ENCODE measurements around the gene S1PR5.

Gene S1PR5

DNA sequence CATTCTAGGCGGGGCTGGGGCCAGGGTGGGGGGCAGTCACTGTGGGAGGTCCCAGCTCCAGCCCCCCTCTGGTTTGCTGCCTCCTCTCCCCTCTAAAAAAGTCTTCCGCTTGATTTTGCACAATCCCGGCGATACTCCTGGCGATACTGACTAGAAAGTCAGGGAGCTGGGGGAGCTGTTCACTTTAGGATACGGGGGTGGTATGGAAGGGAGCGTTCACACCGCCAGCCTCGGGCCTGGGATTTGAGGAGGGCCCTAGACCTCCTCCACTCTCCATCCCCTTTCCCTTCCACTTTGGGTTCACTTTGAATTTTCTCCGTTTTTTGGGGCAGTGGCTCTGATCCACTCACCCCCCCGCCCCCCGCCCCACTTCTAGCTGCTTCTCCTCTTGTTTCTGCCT is 49.1 kb downstream of the S1PR5 start:
- no peak for DNase-seq (ENCODE audit: low read depth in 3 of 3)

DNA sequence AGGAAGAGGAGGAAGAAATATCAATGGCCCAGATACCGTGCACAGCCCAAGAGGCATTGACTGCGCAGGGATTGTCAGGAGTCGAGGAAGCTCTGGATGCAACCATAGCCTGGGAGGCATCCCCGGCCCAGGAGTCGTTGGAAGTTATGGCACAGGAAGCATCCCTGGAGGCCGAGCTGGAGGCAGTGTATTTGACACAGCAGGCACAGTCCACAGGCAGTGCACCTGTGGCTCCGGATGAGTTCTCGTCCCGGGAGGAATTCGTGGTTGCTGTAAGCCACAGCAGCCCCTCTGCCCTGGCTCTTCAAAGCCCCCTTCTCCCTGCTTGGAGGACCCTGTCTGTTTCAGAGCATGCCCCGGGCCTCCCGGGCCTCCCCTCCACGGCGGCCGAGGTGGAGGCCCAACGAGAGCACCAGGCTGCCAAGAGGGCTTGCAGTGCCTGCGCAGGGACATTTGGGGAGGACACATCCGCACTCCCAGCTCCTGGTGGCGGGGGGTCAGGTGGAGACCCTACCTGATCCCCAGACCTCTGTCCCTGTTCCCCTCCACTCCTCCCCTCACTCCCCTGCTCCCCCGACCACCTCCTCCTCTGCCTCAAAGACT is 50.0 kb downstream of the S1PR5 start:
- DNase-seq (ENCODE audit: low read depth in 3 of 3): no peak

GRCh38 chr19:10464456-10464855 is 52.8 kb downstream of the S1PR5 start:
- DNase-seq (ENCODE audit: low read depth in 3 of 3): no peak
